Neuronal stem cell (in vitro differentiated cells): ENCODE results near the gene DIABLO.
A peak's percentile ranks its signal among the peaks of the same experiment; 100 is the strongest.

ENCODE experiments used
- DNase-seq: peaks from one replicate; pipeline ENCODE4 v3.0.0-alpha.2; 2013; ENCODE audit warnings: low spot score
- H2AFZ ChIP-seq: one replicate; pipeline ENCODE4 v1.6.1; 2013; ENCODE audit warnings: mild to moderate bottlenecking, low read length, inconsistent platforms
- H2AK5ac ChIP-seq: 2 replicates; pipeline ENCODE4 v1.6.1; 2013; ENCODE audit warnings: low read depth, mild to moderate bottlenecking, inconsistent platforms, low read length, moderate library complexity, mixed read lengths
- H2BK120ac ChIP-seq: 2 replicates; pipeline ENCODE4 v1.6.1; 2013; ENCODE audit warnings: low read depth, mild to moderate bottlenecking, inconsistent platforms, low read length, moderate library complexity, mixed read lengths
- H2BK12ac ChIP-seq: one replicate; pipeline ENCODE4 v1.6.1; 2013; ENCODE audit warnings: low read length, inconsistent platforms
- H2BK15ac ChIP-seq: 2 replicates; pipeline ENCODE4 v1.6.1; 2013; ENCODE audit warnings: mild to moderate bottlenecking, low read length, inconsistent platforms, mixed read lengths
- H2BK5ac ChIP-seq: one replicate; pipeline ENCODE4 v1.6.1; 2013; ENCODE audit warnings: inconsistent platforms, mild to moderate bottlenecking, low read length, moderate library complexity
- H3K14ac ChIP-seq: one replicate; pipeline ENCODE4 v1.6.1; 2013; ENCODE audit warnings: low read length, inconsistent platforms
- H3K18ac ChIP-seq: 2 replicates; pipeline ENCODE4 v1.6.1; 2013; ENCODE audit warnings: low read length, inconsistent platforms
- H3K23ac ChIP-seq: 2 replicates; pipeline ENCODE4 v1.6.1; 2013; ENCODE audit warnings: low read depth, mild to moderate bottlenecking, mixed read lengths, low read length, inconsistent platforms; ENCODE audit not compliant: poor library complexity
- H3K27ac ChIP-seq: replicated peaks from 3 replicates; pipeline ENCODE4 v1.5.1; 2013; ENCODE audit warnings: low read length, inconsistent platforms
- H3K27me3 ChIP-seq, 3 experiments: 2 replicates each; pipeline ENCODE4 v1.6.1; 2013; ENCODE audit warnings: low read length in 3 of 3, mild to moderate bottlenecking in 2 of 3, inconsistent platforms in 1 of 3, low read depth in 1 of 3, mixed read lengths in 1 of 3, moderate library complexity in 1 of 3; ENCODE audit not compliant: control insufficient read depth in 3 of 3, insufficient read depth in 3 of 3
- H3K36me3 ChIP-seq, 2 donors: replicated peaks in 1 of 2; 2 replicates each; pipeline ENCODE4 v1.6.1; 2013; ENCODE audit warnings: low read length in 2 of 2; ENCODE audit not compliant: control insufficient read depth in 2 of 2, insufficient read depth in 2 of 2
- H3K4ac ChIP-seq: 2 replicates; pipeline ENCODE4 v1.6.1; 2013; ENCODE audit warnings: inconsistent platforms, mild to moderate bottlenecking, low read length, moderate library complexity
- H3K4me1 ChIP-seq, 2 donors: 1 replicate in 1 of 2; 2 replicates in 1 of 2; pipeline ENCODE4 v1.6.1; 2013; ENCODE audit warnings: low read length in 2 of 2, low read depth in 1 of 2; ENCODE audit not compliant: control insufficient read depth in 2 of 2, insufficient read depth in 1 of 2
- H3K4me2 ChIP-seq: one replicate; pipeline ENCODE4 v1.6.1; 2013; ENCODE audit warnings: mild to moderate bottlenecking, low read length, inconsistent platforms; ENCODE audit not compliant: insufficient read depth, poor library complexity, severe bottlenecking
- H3K4me3 ChIP-seq, 2 donors: 2 replicates each; pipeline ENCODE4 v1.5.1; 2013; ENCODE audit warnings: low read length in 2 of 2, mild to moderate bottlenecking in 2 of 2, inconsistent platforms in 1 of 2, moderate library complexity in 1 of 2
- H3K79me1 ChIP-seq: one replicate; pipeline ENCODE4 v1.6.1; 2013; ENCODE audit warnings: low read depth, mild to moderate bottlenecking, inconsistent platforms, low read length, moderate library complexity
- H3K9ac ChIP-seq: one replicate; pipeline ENCODE4 v1.6.1; 2013; ENCODE audit warnings: mild to moderate bottlenecking, low read depth, low read length, inconsistent platforms; ENCODE audit not compliant: poor library complexity
- H3K9me3 ChIP-seq, 2 donors: replicated peaks in 1 of 2; 2 replicates each; pipeline versions ENCODE3 to v1.6.1; 2013; ENCODE audit warnings: low read length in 2 of 2, mild to moderate bottlenecking in 2 of 2, inconsistent platforms in 1 of 2, low read depth in 1 of 2, mixed read lengths in 1 of 2, moderate library complexity in 1 of 2; ENCODE audit not compliant: control insufficient read depth in 2 of 2, insufficient read depth in 1 of 2
- H4K8ac ChIP-seq: one replicate; pipeline ENCODE4 v1.6.1; 2013; ENCODE audit warnings: low read depth, mild to moderate bottlenecking, inconsistent platforms, low read length, moderate library complexity
- H4K91ac ChIP-seq: one replicate; pipeline ENCODE4 v1.6.1; 2013; ENCODE audit warnings: low read length, low read depth, mild to moderate bottlenecking, inconsistent platforms; ENCODE audit not compliant: poor library complexity
- WGBS, 2 donors: extraction: QIAGEN DNeasy Blood & Tissue Kit; methylation state at CpG; one replicate each; pipeline ENCODE4 v1.1.7; 2013; ENCODE audit warnings: missing lambda C conversion rate in 2 of 2, mixed read lengths in 1 of 2; ENCODE audit not compliant: insufficient read length in 2 of 2, insufficient replicate concordance in 1 of 2; ENCODE audit errors: extremely low coverage in 2 of 2; 5-methylcytosine and 5-hydroxymethylcytosine counted together

The DIABLO gene

GRCh38 chr12:122243965-122244364, 18.1 kb upstream of the DIABLO start:
- no peak overlapping the region for H3K27ac ChIP-seq
- H2BK120ac ChIP-seq, result no peak overlapping the region
- H3K4me2 ChIP-seq, result no peak overlapping the region
- no peak overlapping the region for H2AK5ac ChIP-seq
- no peak overlapping the region for H3K18ac ChIP-seq
- H3K23ac ChIP-seq, result no peak overlapping the region
- H3K9me3 ChIP-seq, result no peaks in the 10 kb centered on the region
- H3K36me3 ChIP-seq, result peaks cover 4 to 45% of the 10 kb centered on the region in 2 donors
- H3K9ac ChIP-seq, result no peak overlapping the region
- H3K14ac ChIP-seq, result no peak overlapping the region
- no peak overlapping the region for H4K91ac ChIP-seq
- H3K79me1 ChIP-seq, result no peaks in the 10 kb centered on the region
- no peak overlapping the region for H2BK5ac ChIP-seq
- H3K4me3 ChIP-seq, result no peak overlapping the region
- no peak overlapping the region for H4K8ac ChIP-seq
- no peak overlapping the region for H2AFZ ChIP-seq
- H3K27me3 ChIP-seq, result no peaks in the 10 kb centered on the region
- no peak overlapping the region for H3K4ac ChIP-seq
- no peak overlapping the region for H2BK15ac ChIP-seq
- no peaks in the 10 kb centered on the region for H3K4me1 ChIP-seq
- no peak for DNase-seq
- H2BK12ac ChIP-seq, result no peak overlapping the region
- WGBS, 2 donors, result no CpG with 5 or more reads among the region's 6 CpGs

GRCh38 chr12:122238861-122239260, 13.0 kb upstream of the DIABLO start:
- no peaks in the 10 kb centered on the region for H3K9me3 ChIP-seq
- no peaks in the 10 kb centered on the region for H3K79me1 ChIP-seq
- no peak overlapping the region for H3K27ac ChIP-seq
- no peak overlapping the region for H2BK15ac ChIP-seq
- no peak overlapping the region for H3K4me2 ChIP-seq
- no peak overlapping the region for H2AK5ac ChIP-seq
- no peak overlapping the region for H3K4ac ChIP-seq
- H4K91ac ChIP-seq, result no peak overlapping the region
- H2BK5ac ChIP-seq, result no peak overlapping the region
- H3K27me3 ChIP-seq, result no peaks in the 10 kb centered on the region
- H3K4me3 ChIP-seq, result no peak overlapping the region
- H3K14ac ChIP-seq, result no peak overlapping the region
- H2AFZ ChIP-seq, result no peak overlapping the region
- H3K4me1 ChIP-seq, result no peaks in the 10 kb centered on the region
- H3K23ac ChIP-seq, result no peak overlapping the region
- H3K9ac ChIP-seq, result no peak overlapping the region
- H3K36me3 ChIP-seq, result peaks cover 7 to 59% of the 10 kb centered on the region in 2 donors
- no peak overlapping the region for H3K18ac ChIP-seq
- H2BK120ac ChIP-seq, result no peak overlapping the region
- no peak overlapping the region for H4K8ac ChIP-seq
- no CpG with 5 or more reads among the region's 5 CpGs for WGBS, 2 donors
- no peak overlapping the region for H2BK12ac ChIP-seq
- DNase-seq, result no peak

GRCh38 chr12:122235741-122236140, 9.9 kb upstream of the DIABLO start:
- Histone ChIP-seq H2BK15ac (no peak overlapping the region), H3K4me1 (no peaks in the 10 kb centered on the region), H2BK12ac (no peak overlapping the region), H3K4me2 (no peak overlapping the region), H2BK120ac (no peak overlapping the region), H2AK5ac (no peak overlapping the region), H3K9me3 (no peaks in the 10 kb centered on the region), H3K27me3 (no peaks in the 10 kb centered on the region), H3K4me3 (no peak overlapping the region), H3K79me1 (no peaks in the 10 kb centered on the region), H2AFZ (no peak overlapping the region), H3K23ac (no peak overlapping the region), H3K18ac (no peak overlapping the region), H4K8ac (no peak overlapping the region), H3K14ac (no peak overlapping the region), H4K91ac (no peak overlapping the region), H2BK5ac (no peak overlapping the region), H3K4ac (no peak overlapping the region), H3K9ac (no peak overlapping the region), H3K36me3 (peaks cover 9 to 70% of the 10 kb centered on the region in 2 donors), H3K27ac (no peak overlapping the region)
- no peak for DNase-seq
- WGBS, 2 donors, result no CpG with 5 or more reads among the region's 7 CpGs

- H2AFZ ChIP-seq, result no peak overlapping the region
- H3K36me3 ChIP-seq, result peaks cover 13 to 63% of the 10 kb centered on the region in 2 donors
- no peak overlapping the region for H3K27ac ChIP-seq
- no peak overlapping the region for H3K23ac ChIP-seq
- H3K4ac ChIP-seq, result no peak overlapping the region
- H4K8ac ChIP-seq, result no peak overlapping the region
- no peak overlapping the region for H3K4me3 ChIP-seq
- no peaks in the 10 kb centered on the region for H3K27me3 ChIP-seq
- H3K14ac ChIP-seq, result peak overlapping the region; percentile 63
- no peaks in the 10 kb centered on the region for H3K4me1 ChIP-seq
- no peak for DNase-seq
- H3K79me1 ChIP-seq, result no peaks in the 10 kb centered on the region
- H2BK15ac ChIP-seq, result no peak overlapping the region
- no peak overlapping the region for H2BK5ac ChIP-seq
- WGBS, 2 donors, result no CpG with 5 or more reads among the region's 10 CpGs
- H2BK12ac ChIP-seq, result no peak overlapping the region
- no peak overlapping the region for H2BK120ac ChIP-seq
- H3K18ac ChIP-seq, result no peak overlapping the region
- H2AK5ac ChIP-seq, result no peak overlapping the region
- H3K9me3 ChIP-seq, result no peaks in the 10 kb centered on the region
- H4K91ac ChIP-seq, result no peak overlapping the region
- H3K9ac ChIP-seq, result no peak overlapping the region
- no peak overlapping the region for H3K4me2 ChIP-seq
Measured at GRCh38 chr12:122232691-122233090, 6.8 kb upstream of the DIABLO start.
